NCI-H146 (cell line): ENCODE data around the gene KCNN3.

Source experiments
- DNase-seq: peaks from one replicate; lab custom pipeline; 2025; lab: John Stamatoyannopoulos, UW

KCNN3 gene

DNA sequence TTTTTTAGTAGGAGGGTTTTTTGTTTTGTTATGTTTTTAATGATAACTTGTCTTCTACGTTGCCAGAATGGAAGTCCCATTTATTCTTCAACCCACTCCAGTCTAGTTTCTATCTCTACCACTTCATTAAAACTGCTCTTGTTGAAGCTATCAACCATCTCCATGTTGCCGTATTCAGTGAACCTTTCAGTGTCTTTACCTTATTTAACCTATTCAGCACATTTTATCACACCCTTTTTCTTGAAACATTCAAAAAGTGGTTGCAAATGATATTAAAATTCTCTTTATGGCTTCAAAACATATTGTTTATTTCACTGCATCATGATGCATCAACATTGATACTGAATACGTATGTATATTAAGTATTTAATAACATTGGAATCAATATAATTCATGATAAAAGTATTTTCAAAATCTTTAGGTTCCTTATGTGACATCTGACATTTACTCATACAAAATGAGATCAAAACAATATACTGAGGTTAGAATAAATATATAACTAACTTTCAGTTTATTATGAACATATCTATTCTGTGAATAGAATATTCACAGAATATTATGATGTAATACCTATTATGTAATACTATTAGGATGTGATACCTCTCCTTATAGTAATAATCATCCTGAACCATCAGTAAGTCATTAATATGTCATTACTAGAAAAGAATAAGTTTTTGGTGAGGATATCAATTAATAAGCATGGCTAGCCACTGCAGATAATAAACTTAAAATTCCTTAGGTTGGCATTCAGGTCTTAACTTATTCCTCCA, 210.1 kb downstream of the KCNN3 start:
- no peak for DNase-seq

DNA sequence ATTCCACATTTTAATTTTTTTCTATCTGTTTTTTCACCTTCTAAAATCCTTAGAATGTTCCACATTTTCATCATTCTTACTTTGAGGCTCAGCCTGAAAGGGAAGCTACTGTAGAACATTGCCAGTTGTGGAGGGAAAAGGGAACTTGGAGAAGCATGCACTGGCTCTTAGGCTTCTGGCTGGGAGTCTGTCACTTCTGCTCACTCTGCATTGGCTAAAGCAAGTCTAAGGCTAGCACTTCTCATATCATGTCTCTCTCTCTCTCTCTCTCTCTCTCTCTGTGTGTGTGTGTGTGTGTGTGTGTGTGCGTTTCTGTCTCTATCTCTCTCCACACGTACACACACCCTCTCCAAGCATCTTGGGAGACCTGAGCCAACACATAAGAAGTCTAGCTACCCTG, 212.5 kb downstream of the KCNN3 start:
- DNase-seq = no peak

DNA sequence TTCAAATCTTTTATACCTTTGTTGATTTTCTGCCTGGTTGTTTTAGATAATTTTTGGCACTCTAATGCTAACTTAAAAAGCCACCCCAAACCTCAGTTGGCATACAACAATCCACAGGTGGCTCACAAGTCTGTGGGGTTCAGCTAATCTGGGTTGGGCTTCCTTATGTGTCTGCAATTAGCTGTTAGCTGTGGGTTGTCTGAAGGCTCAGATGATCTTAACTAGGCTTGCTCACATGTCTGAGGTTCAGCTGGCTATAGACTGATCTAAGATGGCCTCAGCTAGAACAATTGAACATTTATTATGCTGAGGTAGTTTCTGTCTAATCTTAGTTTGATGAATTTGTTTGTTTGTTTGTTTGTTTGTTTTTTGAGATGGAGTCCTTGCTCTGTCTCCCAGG, 217.2 kb downstream of the KCNN3 start:
- DNase-seq = no peak
